Cardiac muscle cell (in vitro differentiated cells and primary cell): ENCODE results near the gene TXLNB. TPM values are rescaled to one million over a fixed set of nuclear protein-coding genes. Genes with fewer than 3 reads are reported as not detected.
"Not testable (repeated sequence)": the region's sequence is repeated elsewhere in the genome, so short reads cannot be mapped to it uniquely, and the experiment has no call there.

Experiments
- DNase-seq, 2 donors: peaks; one replicate each; pipeline versions ENCODE4 v3.0.0 to v3.0.0-alpha.2; 2010 to 2017; ENCODE audit warnings: low read depth in 1 of 2, low spot score in 1 of 2
- H3K27ac ChIP-seq: fragments of 200-600 bp; sonication (generic); 2 replicates; pipeline ENCODE4 v1.5.1; 2016
- H3K27me3 ChIP-seq: fragments of 200-600 bp; sonication (generic); 2 replicates; pipeline ENCODE4 v1.6.0; 2016; ENCODE audit warnings: control low read depth
- H3K36me3 ChIP-seq: fragments of 200-600 bp; sonication (generic); 2 replicates; pipeline ENCODE4 v1.5.1; 2016; ENCODE audit warnings: control low read depth
- H3K4me1 ChIP-seq: fragments of 200-600 bp; sonication (generic); 2 replicates; pipeline ENCODE4 v1.8.1; 2017; ENCODE audit warnings: low read depth, mild to moderate bottlenecking, mixed run types
- H3K4me3 ChIP-seq: fragments of 200-600 bp; sonication (generic); 2 replicates; pipeline ENCODE4 v1.5.1; 2016; ENCODE audit warnings: mild to moderate bottlenecking
- H3K9me3 ChIP-seq: fragments of 200-600 bp; sonication (generic); 2 replicates; pipeline ENCODE4 v1.5.1; 2017; ENCODE audit warnings: low read depth, mild to moderate bottlenecking, control low read depth
- CTCF ChIP-seq: IDR thresholded peaks from 2 replicates; pipeline ENCODE4 v1.5.1; 2012; ENCODE audit warnings: low read depth, mild to moderate bottlenecking, low read length
- polyA plus RNA-seq: library from polyadenylated mRNA; unstranded; fragments of >200 nt; fragmentation: Nextera tagmentation; extraction: Ambion mirVana; gene quantifications from 2 replicates; pipeline ENCODE4 v1.2.1, GENCODE V29; 2016
- total RNA-seq: library from RNA; depleted of rRNA; stranded (reverse); fragments of >200 nt; gene quantifications from 2 replicates; pipeline ENCODE4 v1.2.3, GENCODE V29; 2016

TXLNB gene
- total and polyA plus RNA-seq, 2 experiments from 2014 or later: 5.9 to 17.5 TPM

GRCh38 chr6:139289233-139289632, 2.6 kb downstream of the TXLNB start:
- H3K36me3 ChIP-seq: no peaks in the 10 kb centered on the region
- no peak for DNase-seq
- no peaks in the 10 kb centered on the region for H3K27me3 ChIP-seq
- H3K4me3 ChIP-seq: no peak overlapping the region
- no peak for TF ChIP-seq CTCF
- H3K4me1 ChIP-seq: peaks cover 20% of the 10 kb centered on the region
- H3K9me3 ChIP-seq: no peaks in the 10 kb centered on the region
- no peak overlapping the region for H3K27ac ChIP-seq

- H3K4me1 ChIP-seq: peaks cover 20% of the 10 kb centered on the region
- H3K27ac ChIP-seq: no peak overlapping the region
- no peak overlapping the region for H3K4me3 ChIP-seq
- no peaks in the 10 kb centered on the region for H3K9me3 ChIP-seq
- no peak for TF ChIP-seq CTCF
- no peak for DNase-seq
- no peaks in the 10 kb centered on the region for H3K36me3 ChIP-seq
- H3K27me3 ChIP-seq: no peaks in the 10 kb centered on the region
Observed at GRCh38 chr6:139288496-139289040, 3.2 kb downstream of the TXLNB start.

- DNase-seq: no peak
- H3K4me3 ChIP-seq: no peak overlapping the region
- no peaks in the 10 kb centered on the region for H3K27me3 ChIP-seq
- no peaks in the 10 kb centered on the region for H3K9me3 ChIP-seq
- no peak overlapping the region for H3K27ac ChIP-seq
- no peaks in the 10 kb centered on the region for H3K36me3 ChIP-seq
- TF ChIP-seq CTCF: no peak
- peaks cover 20% of the 10 kb centered on the region for H3K4me1 ChIP-seq
Observed at GRCh38 chr6:139287868-139288267, 3.9 kb downstream of the TXLNB start.

GRCh38 chr6:139286438-139286837, 5.4 kb downstream of the TXLNB start:
- not testable (repeated sequence) for H3K4me1 ChIP-seq, DNase-seq

GRCh38 chr6:139285590-139285989, 6.2 kb downstream of the TXLNB start:
- Histone ChIP-seq H3K4me1 (peaks cover 4% of the 10 kb centered on the region), H3K4me3 (no peak overlapping the region), H3K27me3 (no peaks in the 10 kb centered on the region), H3K36me3 (no peaks in the 10 kb centered on the region), H3K27ac (no peak overlapping the region), H3K9me3 (no peaks in the 10 kb centered on the region)
- TF ChIP-seq CTCF: no peak
- no peak for DNase-seq

More at GRCh38 chr6:139286438-139286837, 5.4 kb downstream of the TXLNB start:
- H3K9me3 ChIP-seq, H3K36me3 ChIP-seq, H3K27ac ChIP-seq, H3K4me3 ChIP-seq, H3K27me3 ChIP-seq: not testable (repeated sequence)

GRCh38 chr6:139284789-139285188, 7.0 kb downstream of the TXLNB start:
- Histone ChIP-seq H3K27me3 (no peaks in the 10 kb centered on the region), H3K36me3 (no peaks in the 10 kb centered on the region), H3K27ac (no peak overlapping the region), H3K4me3 (no peak overlapping the region), H3K9me3 (no peaks in the 10 kb centered on the region), H3K4me1 (no peaks in the 10 kb centered on the region)
- no peak for TF ChIP-seq CTCF
- no peak for DNase-seq
